ENCODE measurements around the gene SKA2. TPM values are rescaled to one million over a fixed set of nuclear protein-coding genes. Genes with fewer than 3 reads are reported as not detected.

Gene SKA2
- total RNA-seq, 5 donors from 2014 or later (not counting 1 experiment from before 2014, with no cell fraction given): 12.4 to 15.6 (median 15.2) TPM

- Mint-ChIP-seq H3K27me3 (no peaks in the 10 kb centered on the region), H3K9me3 (no peaks in the 10 kb centered on the region), H3K4me1 (peaks cover 6 to 16% (median 9%) of the 10 kb centered on the region in 3 donors), H3K4me3 (no peak overlapping the region), H3K36me3 (peaks cover 10% of the 10 kb centered on the region), H3K27ac (peak overlapping the region in 1 of 2 donors; percentile 1)
- ChIA-PET CTCF (interaction anchor here in 1 of 2 donors (0.6 kb wide), 1 partner anchor 38 kb away, joined by 3 read pairs; no protein-coding TSS in a partner anchor), POLR2A (interaction anchor here in 1 of 2 donors (0.6 kb wide), 2 partner anchors 67 to 1036 kb away, joined by 3 to 5 read pairs; no protein-coding TSS in a partner anchor)
- Histone ChIP-seq H3K4me1 (ENCODE audit: control insufficient read depth in 1 of 2, extremely low read depth in 1 of 2, insufficient read depth in 2 of 2, low read length in 2 of 2) (peaks cover 6 to 8% of the 10 kb centered on the region in 2 experiments), H3K27me3 (replicated peaks in 1 of 2; ENCODE audit: control insufficient read depth in 2 of 2, extremely low read depth in 1 of 2, insufficient read depth in 2 of 2, low read length in 1 of 2) (no peaks in the 10 kb centered on the region), H3K9me3 (no peaks in the 10 kb centered on the region), H3K27ac (ENCODE audit: low read length) (no peak overlapping the region), H3K36me3 (ENCODE audit: control insufficient read depth in 2 of 2, extremely low read depth in 1 of 2, insufficient read depth in 1 of 2, low read length in 1 of 2) (peaks cover 0 to 3% of the 10 kb centered on the region in 2 donors), H3K4me3 (ENCODE audit: control insufficient read depth in 1 of 2, extremely low read depth in 1 of 2, low read length in 1 of 2) (no peak overlapping the region)
- no peak for DNase-seq
- no peak for ATAC-seq (replicated peaks in 1 of 4)
These were observed 44.0 kb downstream of the SKA2 start for GRCh38 chr17:59110973-59111372.

GRCh38 chr17:59108400-59109102, 46.4 kb downstream of the SKA2 start:
- no peak overlapping the region for H3K27ac Mint-ChIP-seq
- no peak for ATAC-seq (replicated peaks in 1 of 4)

DNA sequence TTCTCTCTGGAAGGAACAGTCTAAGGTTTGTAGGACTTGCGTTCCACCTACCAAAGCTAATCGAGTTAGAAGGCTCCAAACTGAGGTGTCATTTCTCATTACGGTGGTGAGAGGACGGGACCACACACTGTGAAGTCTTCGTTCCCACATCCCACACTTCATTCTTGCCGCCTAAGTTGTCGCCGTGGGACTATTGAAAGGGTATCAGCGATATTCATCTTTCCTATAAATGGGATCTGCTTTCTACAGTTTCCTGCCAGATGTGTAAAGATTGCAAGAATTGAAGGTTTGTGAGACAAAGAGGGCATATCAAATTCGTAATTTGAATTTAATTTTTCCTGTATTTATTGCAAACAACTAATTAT, 47.7 kb downstream of the SKA2 start:
- DNase-seq: no peak
- peak overlapping the region; percentile 87 to 91 for H3K27ac Mint-ChIP-seq
- Histone ChIP-seq H3K27ac (ENCODE audit: low read length) (peak overlapping the region; percentile 87), H3K36me3 (ENCODE audit: control insufficient read depth in 2 of 2, extremely low read depth in 1 of 2, insufficient read depth in 1 of 2, low read length in 1 of 2) (peaks cover 0 to 6% of the 10 kb centered on the region in 2 donors), H3K9me3 (no peaks in the 10 kb centered on the region), H3K4me1 (ENCODE audit: control insufficient read depth in 1 of 2, extremely low read depth in 1 of 2, insufficient read depth in 2 of 2, low read length in 2 of 2) (peaks cover 14% of the 10 kb centered on the region in 2 experiments), H3K4me3 (ENCODE audit: control insufficient read depth in 1 of 2, extremely low read depth in 1 of 2, low read length in 1 of 2) (peak overlapping the region; percentile 78 to 98), H3K27me3 (replicated peaks in 1 of 2; ENCODE audit: control insufficient read depth in 2 of 2, extremely low read depth in 1 of 2, insufficient read depth in 2 of 2, low read length in 1 of 2) (no peaks in the 10 kb centered on the region)
- peaks cover 15% of the 10 kb centered on the region for H3K36me3 Mint-ChIP-seq
- 0% methylated on average over 1 of the region's 10 CpGs for WGBS (ENCODE audit: insufficient coverage)
- peak overlapping the region; percentile 94 to 96 (median 94) for H3K4me3 Mint-ChIP-seq
- H3K9me3 Mint-ChIP-seq: no peaks in the 10 kb centered on the region
- POLR2A ChIA-PET: interaction anchor here in 1 of 2 donors (0.6 to 1.3 kb wide), 3 partner anchors 45 to 475 kb away, joined by 3 to 4 read pairs (median 4); partner anchors contain the start of genes PRR11 and SKA2
- peaks cover 30 to 40% (median 36%) of the 10 kb centered on the region in 3 donors for H3K4me1 Mint-ChIP-seq
- CTCF ChIA-PET: interaction anchor here (0.5 to 3.1 kb wide), 4 partner anchors 48 to 721 kb away, joined by 3 to 18 read pairs (median 4); partner anchors contain the start of genes PRR11 (in 1 of the 2) and SKA2 (in 1 of the 2)
- H3K27me3 Mint-ChIP-seq: no peaks in the 10 kb centered on the region
- ATAC-seq (replicated peaks in 1 of 4): peak in 1 of 4 experiments; percentile 0

More at GRCh38 chr17:59108400-59109102, 46.4 kb downstream of the SKA2 start:
- Histone ChIP-seq H3K36me3 (ENCODE audit: control insufficient read depth in 2 of 2, extremely low read depth in 1 of 2, insufficient read depth in 1 of 2, low read length in 1 of 2) (peaks cover 0 to 3% of the 10 kb centered on the region in 2 donors), H3K27me3 (replicated peaks in 1 of 2; ENCODE audit: control insufficient read depth in 2 of 2, extremely low read depth in 1 of 2, insufficient read depth in 2 of 2, low read length in 1 of 2) (no peaks in the 10 kb centered on the region), H3K9me3 (no peaks in the 10 kb centered on the region), H3K27ac (ENCODE audit: low read length) (no peak overlapping the region), H3K4me1 (ENCODE audit: control insufficient read depth in 1 of 2, extremely low read depth in 1 of 2, insufficient read depth in 2 of 2, low read length in 2 of 2) (peaks cover 14% of the 10 kb centered on the region in 2 experiments), H3K4me3 (ENCODE audit: control insufficient read depth in 1 of 2, extremely low read depth in 1 of 2, low read length in 1 of 2) (no peak overlapping the region)
- no peaks in the 10 kb centered on the region for H3K9me3 Mint-ChIP-seq
- H3K36me3 Mint-ChIP-seq: peaks cover 12% of the 10 kb centered on the region
- 100% methylated on average over 1 of the region's 7 CpGs for WGBS (ENCODE audit: insufficient coverage)
- DNase-seq: no peak
- ChIA-PET CTCF (interaction anchor here in 1 of 2 donors (3.1 kb wide), 1 partner anchor 47 kb away, joined by 18 read pairs; the partner anchor contains the start of genes PRR11 and SKA2), POLR2A (interaction anchor here in 1 of 2 donors (0.6 kb wide), 1 partner anchor 576 kb away, joined by 3 read pairs; no protein-coding TSS in a partner anchor)
- peaks cover 26 to 34% (median 30%) of the 10 kb centered on the region in 3 donors for H3K4me1 Mint-ChIP-seq
- H3K4me3 Mint-ChIP-seq: peak overlapping the region in 2 of 3 donors; percentile 21 to 22
- no peaks in the 10 kb centered on the region for H3K27me3 Mint-ChIP-seq

DNA sequence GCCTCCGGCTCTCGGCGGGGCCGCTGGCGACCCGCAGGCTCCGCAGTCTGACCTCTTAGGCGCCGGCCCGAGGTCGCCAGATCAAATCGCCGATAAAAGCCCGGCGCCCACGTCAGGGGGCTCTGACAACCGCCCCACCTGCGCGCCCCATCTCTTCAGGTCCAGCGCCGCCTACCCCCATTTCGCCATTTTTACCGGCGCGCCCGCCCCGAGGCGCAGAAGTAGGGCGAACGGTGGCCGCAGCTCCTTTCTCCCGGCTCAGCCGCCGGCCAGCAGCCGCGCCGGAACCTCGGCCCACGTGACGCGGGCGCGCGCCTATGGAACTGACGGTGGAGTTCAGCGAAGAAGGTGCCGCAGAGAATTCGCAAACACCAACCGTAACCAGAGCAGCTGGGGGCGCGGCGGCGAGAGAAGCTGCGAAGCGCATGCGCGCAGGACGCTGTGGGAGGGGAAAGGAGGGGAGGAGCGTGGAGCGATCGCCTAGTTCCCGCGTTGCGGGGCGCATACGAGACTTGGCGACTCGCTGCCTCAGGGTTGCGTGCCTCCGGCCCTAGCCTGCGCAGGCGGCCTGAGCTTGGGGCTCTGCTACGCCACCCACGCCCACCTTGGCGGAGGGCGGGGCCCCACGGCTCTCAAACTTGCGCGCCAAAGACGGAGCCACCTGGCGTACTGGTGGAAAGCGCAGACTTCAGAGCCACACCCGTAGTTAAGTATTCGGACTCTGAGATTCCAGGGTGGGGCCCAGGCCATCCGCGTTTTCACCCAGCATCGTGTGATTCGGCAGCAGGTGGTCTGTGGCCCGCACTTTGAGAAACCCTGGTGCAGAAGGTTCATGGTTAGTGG, 48.3 kb downstream of the SKA2 start, which contains the start of gene TRIM37:
Gene TRIM37 (minus strand): TSS at position 418 of the 843 bp plus-strand sequence. CDS start 419 bp downstream, outside the sequence.
- peak within 1 kb of the TSS; percentile 94 to 96 (median 94) for H3K4me3 Mint-ChIP-seq
- DNase-seq: peak; percentile 96 to 100 (median 98)
- H3K4me1 ChIP-seq (ENCODE audit: control insufficient read depth in 1 of 2, extremely low read depth in 1 of 2, insufficient read depth in 2 of 2, low read length in 2 of 2): peaks cover 14% of the 10 kb centered on the region in 2 experiments
- under 1% methylated on average over 87 of the region's 89 CpGs for WGBS (ENCODE audit: insufficient coverage)
- H3K27ac Mint-ChIP-seq: peak within 1 kb of the TSS; percentile 87 to 91
- ChIA-PET CTCF (interaction anchor here in 1 of 2 donors (0.5 to 3.1 kb wide), 3 partner anchors 49 to 721 kb away, joined by 3 to 18 read pairs (median 5); partner anchors contain the start of genes PRR11 and SKA2), POLR2A (interaction anchor here in 1 of 2 donors (0.6 to 1.3 kb wide), 4 partner anchors 12 to 475 kb away, joined by 3 to 4 read pairs (median 4); partner anchors contain the start of genes PRR11 and SKA2)
- H3K9me3 ChIP-seq: no peaks in the 10 kb centered on the region
- peaks cover 35 to 44% (median 41%) of the 10 kb centered on the region in 3 donors for H3K4me1 Mint-ChIP-seq
- H3K36me3 ChIP-seq (ENCODE audit: control insufficient read depth in 2 of 2, extremely low read depth in 1 of 2, insufficient read depth in 1 of 2, low read length in 1 of 2): peaks cover 0 to 6% of the 10 kb centered on the region in 2 donors
- H3K27me3 Mint-ChIP-seq: no peaks in the 10 kb centered on the region
- H3K27ac ChIP-seq (ENCODE audit: low read length): peak within 1 kb of the TSS; percentile 87
- H3K36me3 Mint-ChIP-seq: peaks cover 14% of the 10 kb centered on the region
- H3K9me3 Mint-ChIP-seq: no peaks in the 10 kb centered on the region
- peak within 1 kb of the TSS; percentile 78 to 98 for H3K4me3 ChIP-seq (ENCODE audit: control insufficient read depth in 1 of 2, extremely low read depth in 1 of 2, low read length in 1 of 2)
- ATAC-seq (replicated peaks in 1 of 4): peak; percentile 94 to 98 (median 96)
- no peaks in the 10 kb centered on the region for H3K27me3 ChIP-seq (replicated peaks in 1 of 2; ENCODE audit: control insufficient read depth in 2 of 2, extremely low read depth in 1 of 2, insufficient read depth in 2 of 2, low read length in 1 of 2)

DNA sequence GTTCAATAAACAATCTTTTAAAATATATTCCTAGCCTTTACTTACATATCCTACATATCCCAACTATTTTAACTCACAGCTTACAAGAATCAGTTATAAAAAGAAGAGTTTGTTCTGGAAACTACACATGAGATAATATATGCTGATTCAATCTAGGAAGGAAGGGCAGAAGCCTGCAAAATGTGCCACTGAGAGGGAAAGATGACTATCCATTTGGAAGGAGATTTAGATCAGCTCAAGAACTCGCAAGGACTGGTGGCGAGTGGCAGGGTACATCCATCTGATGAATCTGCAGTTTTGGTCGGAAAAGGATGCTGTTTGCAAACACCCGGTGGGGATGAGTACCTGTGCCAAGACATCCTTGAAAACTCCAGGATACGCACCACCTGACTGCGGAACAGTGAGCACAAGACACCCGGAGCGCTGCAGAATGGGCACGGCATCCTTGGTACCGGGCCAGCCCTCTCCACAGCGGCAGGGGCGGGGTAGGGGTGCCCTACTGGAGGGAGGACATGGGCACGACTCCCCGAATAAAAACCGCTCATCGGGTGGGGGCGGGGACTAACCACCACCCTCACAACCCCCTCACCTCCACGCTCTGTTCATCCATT, 49.0 kb downstream of the SKA2 start:
- peaks cover 19% of the 10 kb centered on the region for H3K36me3 Mint-ChIP-seq
- H3K27me3 ChIP-seq (replicated peaks in 1 of 2; ENCODE audit: control insufficient read depth in 2 of 2, extremely low read depth in 1 of 2, insufficient read depth in 2 of 2, low read length in 1 of 2): no peaks in the 10 kb centered on the region
- CTCF ChIA-PET: interaction anchor here in 1 of 2 donors (3.1 kb wide), 1 partner anchor 49 kb away, joined by 18 read pairs; the partner anchor contains the start of genes PRR11 and SKA2
- peak overlapping the region; percentile 94 to 96 (median 94) for H3K4me3 Mint-ChIP-seq
- under 1% methylated on average over 18 of the region's 18 CpGs for WGBS (ENCODE audit: insufficient coverage)
- no peaks in the 10 kb centered on the region for H3K27me3 Mint-ChIP-seq
- H3K27ac ChIP-seq (ENCODE audit: low read length): peak overlapping the region; percentile 87
- DNase-seq: peak; percentile 46 to 85 (median 78)
- peaks cover 0 to 3% of the 10 kb centered on the region in 2 donors for H3K36me3 ChIP-seq (ENCODE audit: control insufficient read depth in 2 of 2, extremely low read depth in 1 of 2, insufficient read depth in 1 of 2, low read length in 1 of 2)
- H3K4me1 ChIP-seq (ENCODE audit: control insufficient read depth in 1 of 2, extremely low read depth in 1 of 2, insufficient read depth in 2 of 2, low read length in 2 of 2): peaks cover 14% of the 10 kb centered on the region in 2 experiments
- peak; percentile 63 to 66 (median 66) for ATAC-seq (replicated peaks in 1 of 4)
- H3K27ac Mint-ChIP-seq: peak overlapping the region; percentile 87 to 91
- H3K4me1 Mint-ChIP-seq: peaks cover 40 to 46% (median 44%) of the 10 kb centered on the region in 3 donors
- no peaks in the 10 kb centered on the region for H3K9me3 Mint-ChIP-seq
- H3K9me3 ChIP-seq: no peaks in the 10 kb centered on the region
- POLR2A ChIA-PET: interaction anchor here in 1 of 2 donors (0.9 to 1.3 kb wide), 2 partner anchors 12 to 46 kb away, joined by 4 read pairs; no protein-coding TSS in a partner anchor
- peak overlapping the region; percentile 78 to 98 for H3K4me3 ChIP-seq (ENCODE audit: control insufficient read depth in 1 of 2, extremely low read depth in 1 of 2, low read length in 1 of 2)

Data from T-cell (primary cell).